KOPT-K1 (cell line): ENCODE results near the gene CNOT6L.

ENCODE experiments used
- H3K27ac ChIP-seq: fragments of 200-600 bp; sonication (generic); 2 replicates; pipeline ENCODE4 v1.5.1; 2016; ENCODE audit warnings: antibody characterized with exemption, mild to moderate bottlenecking, low read depth, low read length; ENCODE audit not compliant: poor library complexity, severe bottlenecking
- H3K36me3 ChIP-seq: fragments of 200-600 bp; sonication (generic); 2 replicates; pipeline ENCODE4 v1.5.1; 2017; ENCODE audit warnings: antibody characterized with exemption, mild to moderate bottlenecking, low read length, moderate library complexity; ENCODE audit not compliant: insufficient read depth
- H3K9me3 ChIP-seq: fragments of 200-600 bp; sonication (generic); 2 replicates; pipeline ENCODE4 v1.5.1; 2017; ENCODE audit warnings: antibody characterized with exemption, low read length, mild to moderate bottlenecking; ENCODE audit not compliant: insufficient read depth, poor library complexity, severe bottlenecking

The CNOT6L gene

GRCh38 chr4:77777135-77777807 lies 41.9 kb downstream of the CNOT6L start:
- Histone ChIP-seq H3K36me3 (peaks cover 30% of the 10 kb centered on the region), H3K27ac (no peak overlapping the region), H3K9me3 (no peaks in the 10 kb centered on the region)

- Histone ChIP-seq H3K9me3 (no peaks in the 10 kb centered on the region), H3K27ac (no peak overlapping the region), H3K36me3 (peaks cover 38% of the 10 kb centered on the region)
Observed at GRCh38 chr4:77776182-77777134, 42.7 kb downstream of the CNOT6L start.

DNA sequence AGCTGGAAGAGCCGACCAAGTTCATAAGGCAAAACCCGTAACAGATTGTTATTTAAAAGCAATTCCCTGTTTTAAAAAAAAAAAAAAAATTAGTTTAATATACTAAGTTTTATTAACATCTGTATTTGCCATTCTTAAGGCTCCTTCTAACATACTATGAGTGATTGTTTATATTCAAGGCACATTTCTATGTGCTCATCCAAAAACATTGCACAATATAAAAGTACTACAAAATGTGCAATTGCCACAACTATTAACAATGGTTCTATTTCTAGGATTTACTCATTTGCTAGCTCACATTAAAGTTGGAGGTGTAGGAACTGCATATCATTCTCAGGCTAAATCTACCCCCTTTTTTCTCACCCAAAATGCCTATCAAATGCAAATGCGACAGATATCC lies 46.1 kb downstream of the CNOT6L start:
- Histone ChIP-seq H3K9me3 (peaks cover 4% of the 10 kb centered on the region), H3K36me3 (peaks cover 59% of the 10 kb centered on the region), H3K27ac (no peak overlapping the region)

DNA sequence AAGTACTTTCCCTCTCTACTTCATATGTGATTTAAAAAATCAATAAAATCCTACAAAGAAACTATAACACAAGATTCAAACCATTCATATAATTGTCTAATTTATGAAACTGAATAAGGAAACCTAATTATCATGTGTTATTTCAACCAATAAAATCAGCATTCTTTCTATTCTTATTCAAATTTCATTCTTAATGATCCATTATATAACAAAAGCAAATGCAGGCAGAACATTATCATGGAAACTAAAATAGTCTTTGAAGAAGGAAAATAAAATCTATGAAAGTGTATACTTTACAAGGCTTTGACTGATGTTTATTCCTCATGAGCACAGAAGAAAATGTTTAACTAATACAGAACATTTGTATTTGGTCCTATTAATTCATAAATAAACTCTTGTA lies 47.6 kb downstream of the CNOT6L start:
- Histone ChIP-seq H3K9me3 (peaks cover 4% of the 10 kb centered on the region), H3K36me3 (peaks cover 66% of the 10 kb centered on the region), H3K27ac (no peak overlapping the region)

- H3K9me3 ChIP-seq: peaks cover 44% of the 10 kb centered on the region
- peaks cover 57% of the 10 kb centered on the region for H3K36me3 ChIP-seq
- no peak overlapping the region for H3K27ac ChIP-seq
Observed at GRCh38 chr4:77765720-77766119, 53.4 kb downstream of the CNOT6L start.

DNA sequence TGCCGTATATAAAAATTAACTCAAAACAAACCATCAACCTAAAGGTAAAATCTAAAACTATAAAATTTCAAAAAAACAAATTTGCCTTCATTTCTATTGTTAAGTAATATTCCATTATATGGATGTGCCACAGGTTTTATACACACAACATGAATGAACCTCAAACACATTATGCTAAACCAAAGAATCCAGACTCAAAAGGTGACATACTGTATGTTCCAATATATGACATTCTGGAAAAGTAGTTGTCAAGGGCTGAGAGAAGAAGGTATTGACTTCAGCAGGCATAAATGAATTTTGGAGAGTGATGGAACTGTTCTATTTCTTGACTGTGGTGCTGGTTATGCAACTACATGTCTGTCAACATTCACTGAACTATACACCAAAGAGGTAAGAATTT lies 56.6 kb downstream of the CNOT6L start:
- Histone ChIP-seq H3K9me3 (peaks cover 46% of the 10 kb centered on the region), H3K36me3 (peaks cover 63% of the 10 kb centered on the region), H3K27ac (no peak overlapping the region)

- H3K36me3 ChIP-seq: peaks cover 64% of the 10 kb centered on the region
- H3K9me3 ChIP-seq: peaks cover 46% of the 10 kb centered on the region
- H3K27ac ChIP-seq: no peak overlapping the region
Observed at GRCh38 chr4:77761595-77761994, 57.6 kb downstream of the CNOT6L start.

- Histone ChIP-seq H3K36me3 (peaks cover 66% of the 10 kb centered on the region), H3K27ac (no peak overlapping the region), H3K9me3 (peaks cover 36% of the 10 kb centered on the region)
Observed at GRCh38 chr4:77758804-77759203, 60.4 kb downstream of the CNOT6L start.

DNA sequence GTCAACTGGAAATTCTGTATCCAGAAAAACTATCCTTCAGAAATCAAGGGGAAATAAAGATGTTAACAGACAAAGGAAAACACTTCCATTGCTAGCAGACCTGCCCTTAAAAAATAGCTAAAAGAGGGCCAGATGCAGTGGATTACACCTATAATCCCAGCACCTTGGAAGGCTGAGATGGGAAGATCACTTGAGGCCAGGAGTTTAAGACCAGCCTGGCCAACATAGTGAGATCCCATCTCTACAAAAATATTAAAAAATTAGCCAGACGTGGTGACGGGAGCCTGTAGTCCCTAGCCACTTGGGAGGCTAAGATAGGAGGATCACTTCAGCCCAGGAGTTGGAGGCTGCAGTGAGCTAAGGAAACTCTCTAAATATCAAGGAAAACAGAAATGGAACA lies 67.4 kb downstream of the CNOT6L start:
- Histone ChIP-seq H3K27ac (no peak overlapping the region), H3K36me3 (peaks cover 57% of the 10 kb centered on the region), H3K9me3 (peaks cover 13% of the 10 kb centered on the region)

- H3K9me3 ChIP-seq: peaks cover 2% of the 10 kb centered on the region
- no peak overlapping the region for H3K27ac ChIP-seq
- H3K36me3 ChIP-seq: peaks cover 46% of the 10 kb centered on the region
Observed at GRCh38 chr4:77745792-77746191, 73.4 kb downstream of the CNOT6L start.

DNA sequence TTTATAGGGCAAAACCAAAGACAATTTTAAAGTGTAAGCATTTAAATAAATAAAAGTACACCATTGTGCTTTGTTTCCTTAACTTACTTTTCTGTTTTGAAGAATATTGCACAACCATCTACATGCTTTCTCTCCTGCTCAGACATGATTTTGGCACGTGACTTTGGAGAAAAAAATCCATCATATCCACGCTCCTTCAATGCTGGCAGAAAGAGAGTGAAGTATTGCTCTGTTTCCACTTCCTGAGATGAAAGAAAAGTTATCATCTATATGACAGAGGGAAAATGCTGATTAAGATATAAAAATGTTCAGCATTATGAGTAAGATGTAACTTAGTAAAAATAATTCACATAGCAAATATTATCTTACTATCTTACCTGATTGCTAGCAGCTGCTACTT lies 77.1 kb downstream of the CNOT6L start:
- no peaks in the 10 kb centered on the region for H3K9me3 ChIP-seq
- H3K36me3 ChIP-seq: peaks cover 57% of the 10 kb centered on the region
- H3K27ac ChIP-seq: no peak overlapping the region

DNA sequence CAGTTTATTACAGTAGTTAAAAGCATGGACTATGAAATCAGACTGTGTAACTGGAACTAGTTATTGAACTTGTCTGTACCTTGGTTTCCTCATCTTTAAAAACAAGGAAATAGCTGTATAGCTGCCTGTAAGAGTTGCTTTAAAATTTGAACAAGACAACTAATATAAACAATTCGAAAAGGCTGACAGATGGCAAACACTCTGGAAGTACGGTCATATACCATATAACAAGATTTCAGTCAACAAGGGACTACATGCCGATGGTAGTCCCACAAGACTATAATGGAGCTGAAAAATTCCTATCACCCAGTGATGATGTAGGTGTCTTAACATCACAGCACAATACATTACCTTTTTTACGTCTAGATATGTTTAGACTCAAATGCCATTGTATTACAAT lies 78.7 kb downstream of the CNOT6L start:
- peaks cover 54% of the 10 kb centered on the region for H3K36me3 ChIP-seq
- no peaks in the 10 kb centered on the region for H3K9me3 ChIP-seq
- H3K27ac ChIP-seq: no peak overlapping the region

- Histone ChIP-seq H3K36me3 (peaks cover 47% of the 10 kb centered on the region), H3K27ac (peak overlapping the region; percentile 64), H3K9me3 (no peaks in the 10 kb centered on the region)
Observed at GRCh38 chr4:77734928-77735327, 84.2 kb downstream of the CNOT6L start.

GRCh38 chr4:77731656-77732055 lies 87.5 kb downstream of the CNOT6L start:
- Histone ChIP-seq H3K36me3 (peaks cover 52% of the 10 kb centered on the region), H3K9me3 (no peaks in the 10 kb centered on the region), H3K27ac (no peak overlapping the region)

DNA sequence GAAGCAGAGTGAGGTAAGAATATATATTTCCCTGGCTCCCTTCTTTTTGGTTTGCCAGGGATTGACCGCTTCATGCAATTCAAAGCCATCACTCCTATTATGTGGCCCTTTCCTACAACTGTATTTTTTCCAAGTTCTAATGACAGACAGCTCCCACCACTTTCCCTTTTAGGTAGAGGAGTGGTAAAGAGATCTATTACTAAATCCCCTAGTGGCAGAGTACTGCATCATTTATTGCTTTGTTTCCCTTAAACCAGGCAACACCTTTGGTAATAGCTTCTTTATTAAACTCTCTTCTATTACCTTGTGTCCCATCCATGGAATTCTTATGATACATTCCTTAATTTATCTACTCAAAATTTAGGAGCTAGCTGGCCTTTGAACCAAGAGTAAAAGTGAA lies 90.7 kb downstream of the CNOT6L start:
- no peak overlapping the region for H3K27ac ChIP-seq
- H3K36me3 ChIP-seq: peaks cover 84% of the 10 kb centered on the region
- H3K9me3 ChIP-seq: no peaks in the 10 kb centered on the region
